Esophagus mucosa (tissue), 1 donor: ENCODE results near the gene CNGA1. TPM values are rescaled to one million over a fixed set of nuclear protein-coding genes. Genes with fewer than 3 reads are reported as not detected.

Experiments
- total RNA-seq: library from RNA; stranded (reverse); gene quantifications from one replicate; pipeline ENCODE4 v1.2.4, GENCODE V29; 2023
- donor health status: DM: yes; HTN: yes; CAD: no.

Gene CNGA1
- total RNA-seq, 1 donor from 2014 or later, result 7.2 TPM

Other genes starting within 250 kb of the CNGA1 start
- gene CORIN, start 178.6 kb downstream of the CNGA1 start, total RNA-seq, result 0.88 TPM
- 9.7 TPM for gene NFXL1, start 102.1 kb downstream of the CNGA1 start, total RNA-seq
- gene NIPAL1, start 91 bp upstream of the CNGA1 start, total RNA-seq, result 44.2 TPM
- gene TXK, start 117.6 kb upstream of the CNGA1 start, total RNA-seq, result 1.4 TPM